Nephron progenitor cell (in vitro differentiated cells): Measurements from ENCODE around the gene ZBTB49.
"Not testable (repeated sequence)": the region's sequence is repeated elsewhere in the genome, so short reads cannot be mapped to it uniquely, and the experiment has no call there.

Experiments
- DNase-seq: peaks from one replicate; pipeline ENCODE4 v3.0.0; 2021
- H3K27ac Mint-ChIP-seq: 2 replicates; pipeline ENCODE4 v1.8.0; 2021; ENCODE audit warnings: mild to moderate bottlenecking, moderate library complexity, mixed read lengths
- H3K27me3 Mint-ChIP-seq: 2 replicates; pipeline ENCODE4 v1.8.0; 2021; ENCODE audit warnings: mild to moderate bottlenecking, low read depth, mixed read lengths; ENCODE audit not compliant: poor library complexity
- H3K36me3 Mint-ChIP-seq: 2 replicates; pipeline ENCODE4 v1.8.0; 2021; ENCODE audit warnings: low read depth, mixed read lengths
- H3K4me1 Mint-ChIP-seq: 2 replicates; pipeline ENCODE4 v1.8.0; 2021; ENCODE audit warnings: mixed read lengths
- H3K4me3 Mint-ChIP-seq: 2 replicates; pipeline ENCODE4 v1.8.0; 2021; ENCODE audit warnings: mild to moderate bottlenecking, moderate library complexity, mixed read lengths
- H3K9me3 Mint-ChIP-seq: 2 replicates; pipeline ENCODE4 v1.8.0; 2021; ENCODE audit warnings: mild to moderate bottlenecking, moderate library complexity, mixed read lengths
- CTCF ChIP-seq: fragments of 200-600 bp; sonication (generic); IDR thresholded peaks from 2 replicates; pipeline ENCODE4 v1.5.0; 2021; ENCODE audit warnings: antibody characterized with exemption

Gene ZBTB49

GRCh38 chr4:4339504-4340085, 49.5 kb downstream of the ZBTB49 start:
- Mint-ChIP-seq H3K27ac (no peak overlapping the region), H3K4me1 (peaks cover 5% of the 10 kb centered on the region), H3K4me3 (no peak overlapping the region), H3K36me3 (no peaks in the 10 kb centered on the region), H3K27me3 (peaks cover 6% of the 10 kb centered on the region), H3K9me3 (no peaks in the 10 kb centered on the region)
- DNase-seq: no peak
- TF ChIP-seq CTCF: no peak

- Mint-ChIP-seq H3K4me3 (no peak overlapping the region), H3K27ac (no peak overlapping the region), H3K27me3 (peaks cover 7% of the 10 kb centered on the region), H3K4me1 (no peaks in the 10 kb centered on the region), H3K9me3 (no peaks in the 10 kb centered on the region), H3K36me3 (no peaks in the 10 kb centered on the region)
- DNase-seq: no peak
- TF ChIP-seq CTCF: no peak
Measured at GRCh38 chr4:4341861-4342650, 52.0 kb downstream of the ZBTB49 start.

- H3K9me3 Mint-ChIP-seq: no peaks in the 10 kb centered on the region
- no peak for TF ChIP-seq CTCF
- DNase-seq: no peak
Measured at GRCh38 chr4:4343038-4343437, 53.0 kb downstream of the ZBTB49 start.

GRCh38 chr4:4344915-4345527, 55.0 kb downstream of the ZBTB49 start:
- Mint-ChIP-seq H3K36me3 (no peaks in the 10 kb centered on the region), H3K4me1 (no peaks in the 10 kb centered on the region), H3K27ac (no peak overlapping the region), H3K4me3 (no peak overlapping the region), H3K27me3 (peaks cover 10% of the 10 kb centered on the region), H3K9me3 (peaks cover 7% of the 10 kb centered on the region)
- TF ChIP-seq CTCF: no peak
- DNase-seq: no peak

More at GRCh38 chr4:4343038-4343437, 53.0 kb downstream of the ZBTB49 start:
- H3K27me3 Mint-ChIP-seq: peaks cover 7% of the 10 kb centered on the region
- no peak overlapping the region for H3K27ac Mint-ChIP-seq
- H3K36me3 Mint-ChIP-seq: no peaks in the 10 kb centered on the region
- H3K4me3 Mint-ChIP-seq: no peak overlapping the region
- H3K4me1 Mint-ChIP-seq: no peaks in the 10 kb centered on the region

- DNase-seq: no peak
- Mint-ChIP-seq H3K4me3 (no peak overlapping the region), H3K27ac (no peak overlapping the region), H3K27me3 (peaks cover 10% of the 10 kb centered on the region), H3K36me3 (no peaks in the 10 kb centered on the region), H3K4me1 (no peaks in the 10 kb centered on the region), H3K9me3 (peaks cover 7% of the 10 kb centered on the region)
- TF ChIP-seq CTCF: no peak
Measured at GRCh38 chr4:4347585-4347984, 57.5 kb downstream of the ZBTB49 start.

GRCh38 chr4:4348585-4348984, 58.5 kb downstream of the ZBTB49 start:
- not testable (repeated sequence) for H3K4me3 Mint-ChIP-seq, H3K4me1 Mint-ChIP-seq, H3K9me3 Mint-ChIP-seq, H3K36me3 Mint-ChIP-seq, DNase-seq, H3K27ac Mint-ChIP-seq
- H3K27me3 Mint-ChIP-seq: peaks cover 10% of the 10 kb centered on the region
